ENCODE data around the gene HOXA6.

DNA sequence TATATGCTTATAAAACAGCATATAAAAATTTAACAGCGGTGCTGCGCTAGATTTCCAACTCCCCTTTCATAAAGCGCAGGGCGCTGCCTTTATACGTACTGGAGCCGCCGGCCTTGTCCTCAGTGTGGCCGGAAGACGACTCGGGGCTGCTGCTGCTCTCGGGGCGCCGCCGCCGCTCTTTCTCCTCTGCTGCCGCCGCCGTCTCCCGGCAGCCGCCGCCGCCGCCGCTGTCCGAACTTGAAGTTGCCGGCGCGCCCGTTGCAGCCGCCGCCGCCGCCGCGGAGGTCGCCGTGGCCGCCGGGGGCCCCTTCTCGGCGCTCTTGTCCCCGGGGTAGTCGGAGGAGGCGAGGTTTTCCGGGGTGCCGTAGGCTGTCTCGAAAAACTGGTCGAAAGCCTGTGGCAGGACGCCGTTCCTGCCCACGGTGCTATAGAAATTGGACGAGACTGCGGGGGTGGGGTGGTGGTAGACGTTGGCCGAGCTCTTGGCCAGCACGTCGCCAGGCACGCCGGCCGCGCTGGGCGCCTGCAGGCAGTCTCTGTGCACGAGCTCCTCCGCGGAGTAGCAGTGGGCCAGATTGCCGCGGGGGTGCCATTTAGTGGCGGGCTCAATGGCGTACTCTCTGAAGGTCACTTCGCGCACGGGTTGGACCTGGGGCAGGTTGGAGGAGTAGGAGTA is 36.9 kb upstream of the HOXA6 start:
- TF ChIP-seq EP300 (conservative IDR thresholded peaks at IDR 0.05; ENCODE audit: poor library complexity, severe bottlenecking) (no peak), POLR2AphosphoS5 (IDR thresholded peaks at IDR 0.05) (no peak), SMC3 (conservative IDR thresholded peaks at IDR 0.05; ENCODE audit: poor library complexity) (no peak), RAD21 (conservative IDR thresholded peaks at IDR 0.05) (no peak)
- TF ChIP-seq, protein P1, sequence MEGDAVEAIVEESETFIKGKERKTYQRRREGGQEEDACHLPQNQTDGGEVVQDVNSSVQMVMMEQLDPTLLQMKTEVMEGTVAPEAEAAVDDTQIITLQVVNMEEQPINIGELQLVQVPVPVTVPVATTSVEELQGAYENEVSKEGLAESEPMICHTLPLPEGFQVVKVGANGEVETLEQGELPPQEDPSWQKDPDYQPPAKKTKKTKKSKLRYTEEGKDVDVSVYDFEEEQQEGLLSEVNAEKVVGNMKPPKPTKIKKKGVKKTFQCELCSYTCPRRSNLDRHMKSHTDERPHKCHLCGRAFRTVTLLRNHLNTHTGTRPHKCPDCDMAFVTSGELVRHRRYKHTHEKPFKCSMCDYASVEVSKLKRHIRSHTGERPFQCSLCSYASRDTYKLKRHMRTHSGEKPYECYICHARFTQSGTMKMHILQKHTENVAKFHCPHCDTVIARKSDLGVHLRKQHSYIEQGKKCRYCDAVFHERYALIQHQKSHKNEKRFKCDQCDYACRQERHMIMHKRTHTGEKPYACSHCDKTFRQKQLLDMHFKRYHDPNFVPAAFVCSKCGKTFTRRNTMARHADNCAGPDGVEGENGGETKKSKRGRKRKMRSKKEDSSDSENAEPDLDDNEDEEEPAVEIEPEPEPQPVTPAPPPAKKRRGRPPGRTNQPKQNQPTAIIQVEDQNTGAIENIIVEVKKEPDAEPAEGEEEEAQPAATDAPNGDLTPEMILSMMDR (IDR thresholded peaks at IDR 0.05; ENCODE audit: poor library complexity, severe bottlenecking): no peak

Data from neural cell (in vitro differentiated cells).